Esophagus muscularis mucosa (tissue), 4 donors: ENCODE results near the gene GNG13.
"Not testable (repeated sequence)": the region's sequence is repeated elsewhere in the genome, so short reads cannot be mapped to it uniquely, and the experiment has no call there.

ENCODE experiments used
- CTCF ChIP-seq, 3 experiments: fragments of 200-600 bp in 2 of 3; fragments of 450-650 bp in 1 of 3; sonication (generic) in 2 of 3; IDR thresholded peaks; one replicate each; pipeline ENCODE4 v1.5.1; 2017 to 2019; ENCODE audit warnings: antibody characterized with exemption in 3 of 3, mild to moderate bottlenecking in 2 of 3, moderate library complexity in 1 of 3
- EP300 ChIP-seq: sonication (generic); formaldehyde crosslinking; IDR thresholded peaks from one replicate; pipeline ENCODE4 v1.6.1; 2017; ENCODE audit warnings: antibody characterized with exemption
- POLR2A ChIP-seq: fragments of 450-650 bp; IDR thresholded peaks from one replicate; pipeline ENCODE4 v1.6.1; 2017; ENCODE audit warnings: antibody characterized with exemption, moderate library complexity, mild to moderate bottlenecking, low read depth

- not testable (repeated sequence) for TF ChIP-seq EP300; CTCF (IDR thresholded peaks at IDR 0.05); POLR2A
These were observed 36.3 kb upstream of the GNG13 start for GRCh38 chr16:836822-837221.
